GM12872 (cell line): ENCODE results near the gene WDR74.

Source experiments
- TF ChIP-seq, protein P1 (sequence below): IDR thresholded peaks from 3 replicates; pipeline ENCODE4 v1.5.1; 2011; ENCODE audit warnings: low read depth, mild to moderate bottlenecking, low read length, moderate library complexity; ENCODE audit not compliant: insufficient read depth

WDR74 gene

DNA sequence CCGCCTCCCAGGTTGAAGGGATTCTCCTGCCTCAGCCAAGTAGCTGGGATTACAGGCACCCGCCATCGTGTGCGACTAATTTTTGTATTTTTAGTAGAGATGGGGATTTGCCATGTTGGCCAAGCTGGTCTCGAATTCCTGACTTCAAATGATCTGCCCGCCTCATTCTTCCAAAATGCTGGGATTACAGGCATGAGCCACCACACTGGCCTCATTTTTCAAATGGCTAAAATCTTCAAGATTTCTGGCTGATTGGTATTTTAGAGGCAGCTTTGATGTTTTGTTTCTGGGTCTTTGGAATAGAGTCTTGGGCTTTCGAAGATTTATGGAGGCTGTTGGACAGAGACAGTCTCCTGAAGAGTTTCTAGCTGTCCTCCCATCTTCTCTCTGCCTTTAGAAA is 35.5 kb upstream of the WDR74 start:
- TF ChIP-seq, protein P1, sequence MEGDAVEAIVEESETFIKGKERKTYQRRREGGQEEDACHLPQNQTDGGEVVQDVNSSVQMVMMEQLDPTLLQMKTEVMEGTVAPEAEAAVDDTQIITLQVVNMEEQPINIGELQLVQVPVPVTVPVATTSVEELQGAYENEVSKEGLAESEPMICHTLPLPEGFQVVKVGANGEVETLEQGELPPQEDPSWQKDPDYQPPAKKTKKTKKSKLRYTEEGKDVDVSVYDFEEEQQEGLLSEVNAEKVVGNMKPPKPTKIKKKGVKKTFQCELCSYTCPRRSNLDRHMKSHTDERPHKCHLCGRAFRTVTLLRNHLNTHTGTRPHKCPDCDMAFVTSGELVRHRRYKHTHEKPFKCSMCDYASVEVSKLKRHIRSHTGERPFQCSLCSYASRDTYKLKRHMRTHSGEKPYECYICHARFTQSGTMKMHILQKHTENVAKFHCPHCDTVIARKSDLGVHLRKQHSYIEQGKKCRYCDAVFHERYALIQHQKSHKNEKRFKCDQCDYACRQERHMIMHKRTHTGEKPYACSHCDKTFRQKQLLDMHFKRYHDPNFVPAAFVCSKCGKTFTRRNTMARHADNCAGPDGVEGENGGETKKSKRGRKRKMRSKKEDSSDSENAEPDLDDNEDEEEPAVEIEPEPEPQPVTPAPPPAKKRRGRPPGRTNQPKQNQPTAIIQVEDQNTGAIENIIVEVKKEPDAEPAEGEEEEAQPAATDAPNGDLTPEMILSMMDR, result no peak

DNA sequence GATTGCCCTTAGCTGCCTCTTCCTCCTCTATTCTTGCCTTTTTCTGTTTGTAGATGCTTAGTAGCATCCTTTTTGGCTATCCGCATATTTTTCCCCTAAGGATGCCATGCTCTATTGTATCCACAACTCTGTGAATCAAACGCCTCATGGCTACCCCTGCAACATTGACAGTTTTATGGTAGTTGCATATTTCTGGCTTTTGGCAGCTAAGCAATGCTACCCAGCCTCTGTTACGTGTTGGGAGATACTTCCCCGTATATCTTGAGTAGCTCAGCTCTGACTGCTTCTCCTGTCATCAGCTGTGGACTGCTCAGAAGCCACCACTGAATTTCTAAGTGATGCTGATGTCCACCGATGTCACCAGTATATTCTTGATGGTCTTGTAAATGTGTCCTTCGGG is 26.2 kb upstream of the WDR74 start:
- TF ChIP-seq, protein P1, result no peak

DNA sequence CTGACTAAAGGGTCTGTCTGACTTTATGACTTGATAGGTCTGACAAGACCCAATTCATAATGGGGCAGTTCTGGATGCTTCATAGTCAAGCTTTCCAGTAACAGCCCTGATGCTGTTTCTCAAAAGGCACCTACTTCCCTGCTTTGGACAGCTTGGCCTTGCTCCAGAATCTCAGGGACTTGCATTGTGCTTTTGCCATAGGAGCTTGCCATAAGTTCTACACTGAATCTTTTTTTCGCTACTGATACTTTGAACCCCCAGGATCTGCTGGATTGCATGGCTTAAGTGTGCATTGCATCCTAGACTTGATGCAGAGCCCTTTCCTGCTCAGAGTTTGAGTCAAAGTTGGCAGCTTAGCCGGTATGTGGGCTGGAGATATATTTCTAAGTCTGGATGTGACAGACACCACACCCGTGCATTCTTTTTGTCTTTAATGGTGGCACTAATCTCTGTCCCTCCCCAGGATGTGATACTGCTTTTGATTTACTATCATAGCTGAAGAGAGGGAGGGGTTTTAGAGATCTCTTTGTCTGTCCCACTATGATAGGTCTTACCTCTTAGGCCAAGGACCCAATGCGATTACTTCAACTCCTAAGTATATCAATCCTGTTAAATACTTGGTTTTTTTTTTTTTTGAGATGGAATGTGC is 24.4 kb upstream of the WDR74 start:
- TF ChIP-seq, protein P1, result no peak

DNA sequence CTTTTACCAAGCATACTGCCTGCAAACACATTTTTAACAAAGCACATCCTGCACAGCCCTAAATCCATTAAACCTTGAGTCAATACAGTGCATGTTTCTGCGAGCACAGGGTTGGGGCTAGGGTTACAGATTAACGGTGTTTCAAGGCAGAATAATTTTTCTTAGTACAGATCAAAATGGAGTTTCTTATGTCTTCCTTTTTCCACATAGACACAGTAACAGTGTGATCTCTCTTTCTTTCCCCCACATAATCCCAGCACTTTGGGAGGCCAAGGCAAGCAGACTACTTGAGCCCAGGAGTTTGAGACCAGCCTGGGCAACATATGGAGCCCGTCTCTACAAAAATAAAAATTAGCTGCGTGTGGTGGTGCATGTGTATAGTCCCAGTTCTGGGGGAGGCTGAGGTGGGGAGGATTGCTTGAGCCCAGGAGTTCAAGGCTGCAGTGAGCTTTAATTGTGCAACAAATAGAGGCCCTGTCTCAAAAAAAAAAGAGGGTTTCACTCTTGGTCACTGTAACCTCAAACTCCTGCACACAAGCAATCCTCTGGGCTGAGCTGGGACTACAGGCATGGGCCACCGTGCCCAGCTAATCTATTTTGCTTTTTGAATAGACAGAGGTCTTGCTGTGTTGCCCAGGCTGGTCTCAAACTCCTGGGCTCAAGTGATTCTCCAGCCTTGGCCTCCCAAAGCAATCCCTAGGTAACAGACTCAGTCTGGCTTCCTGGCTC is 21.6 kb upstream of the WDR74 start:
- TF ChIP-seq, protein P1, result no peak

DNA sequence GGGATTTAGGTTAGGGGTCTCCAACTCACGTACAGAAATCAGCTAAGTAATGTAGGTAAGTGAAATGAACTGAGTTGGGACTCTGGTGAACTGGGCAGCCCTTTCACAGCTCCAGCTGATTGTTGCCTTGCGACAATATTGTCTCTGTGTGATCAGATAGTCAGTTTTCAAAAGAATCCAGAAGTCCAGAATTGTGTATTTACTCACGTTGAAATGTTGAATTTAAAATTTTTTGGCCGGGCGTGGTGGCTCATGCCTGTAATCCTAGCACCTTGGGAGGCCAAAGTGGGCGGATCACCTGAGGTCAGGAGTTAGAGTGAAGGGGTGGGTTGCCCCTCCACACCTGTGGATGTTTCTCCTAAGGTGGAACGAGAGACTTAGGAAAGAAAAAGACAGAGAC is 18.8 kb upstream of the WDR74 start:
- TF ChIP-seq, protein P1, result no peak

DNA sequence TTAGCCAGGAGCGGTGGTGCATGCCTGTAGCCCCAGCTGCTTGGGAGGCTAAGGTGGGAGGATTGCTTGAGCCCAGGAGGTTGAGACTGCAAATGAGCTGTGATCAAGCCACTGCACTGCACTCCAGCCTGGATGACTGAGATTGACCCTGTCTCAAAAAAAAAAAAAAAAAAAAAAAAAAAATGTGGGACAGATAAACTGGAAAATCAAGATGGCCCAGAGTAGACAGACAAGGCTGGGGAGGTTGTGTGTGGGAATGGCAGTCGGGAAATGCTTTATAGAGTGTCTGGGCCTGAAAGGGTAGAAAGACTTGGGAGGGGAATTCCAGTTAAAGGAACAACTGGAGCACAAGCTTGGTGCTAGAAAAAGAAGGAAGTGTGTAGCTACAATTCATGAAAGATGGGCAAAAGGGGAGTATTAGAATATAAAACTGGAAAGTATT is 18.2 kb upstream of the WDR74 start:
- TF ChIP-seq, protein P1, result no peak

DNA sequence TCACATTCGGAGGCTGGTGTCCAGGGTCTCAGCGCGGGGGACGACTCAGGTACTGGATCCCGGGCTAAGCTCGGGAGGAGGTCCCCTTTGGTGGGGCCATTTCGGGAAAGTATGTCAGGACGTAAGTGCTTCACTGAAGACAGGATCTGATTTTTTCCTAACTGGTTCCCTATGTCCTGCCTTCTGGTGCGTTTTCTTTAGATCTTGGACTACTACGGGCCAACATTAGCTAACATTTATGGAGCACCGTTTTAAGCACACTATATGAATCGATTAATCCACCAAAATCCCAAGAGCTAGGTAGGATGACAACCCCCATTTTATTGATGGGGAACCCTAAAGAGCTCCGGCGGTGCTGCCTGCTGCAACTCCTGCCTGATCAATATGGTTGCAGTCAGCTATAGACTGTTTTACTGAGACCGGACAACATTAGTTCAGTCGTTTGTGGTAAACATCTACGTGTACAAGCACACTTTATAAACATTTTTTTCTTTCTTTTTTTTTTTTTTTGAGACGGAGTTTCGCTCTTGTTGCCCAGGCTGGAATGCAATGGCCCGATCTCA is 17.0 kb upstream of the WDR74 start:
- TF ChIP-seq, protein P1, result no peak
